A673 (cell line): ENCODE data around the gene RPS8. TPM values are rescaled to one million over a fixed set of nuclear protein-coding genes. Genes with fewer than 3 reads are reported as not detected.

Experiments
- BruUV-seq: library from RNA; stranded (reverse); fragments of 400-500 nt; replicated peaks from 2 replicates; lab custom pipeline; 2021; lab: Mats Ljungman, UMichigan
- CTCF ChIA-PET: fragments of 300-600 bp; sonication (Branson Sonifier 250); formaldehyde crosslinking; loops from one replicate; lab custom pipeline; 2022; ENCODE audit warnings: antibody characterized with exemption; lab: Charles Lee
- POLR2A ChIA-PET: fragments of 300-600 bp; sonication (Branson Sonifier 250); formaldehyde crosslinking; loops from one replicate; lab custom pipeline; 2022; ENCODE audit warnings: antibody characterized with exemption; ENCODE audit not compliant: low non-redundant PET; lab: Charles Lee
- DNase-seq: peaks from one replicate; pipeline ENCODE4 v3.0.0-alpha.2; 2015; ENCODE audit warnings: low spot score
- H3K27ac ChIP-seq: fragments of 200-600 bp; sonication (generic); 2 replicates; pipeline ENCODE4 v1.5.1; 2016; ENCODE audit warnings: mixed run types, low read depth, mild to moderate bottlenecking, mixed read lengths, antibody characterized with exemption, low read length; ENCODE audit not compliant: poor library complexity, severe bottlenecking
- H3K27me3 ChIP-seq: fragments of 200-600 bp; sonication (generic); replicated peaks from 2 replicates; pipeline ENCODE4 v1.6.1; 2017; ENCODE audit warnings: mixed run types, low read depth, mild to moderate bottlenecking, mixed read lengths, antibody characterized with exemption, low read length; ENCODE audit not compliant: insufficient read depth, poor library complexity
- H3K36me3 ChIP-seq: fragments of 200-600 bp; sonication (generic); 2 replicates; pipeline ENCODE4 v1.6.1; 2016; ENCODE audit warnings: mixed run types, mild to moderate bottlenecking, mixed read lengths, antibody characterized with exemption, low read length; ENCODE audit not compliant: insufficient read depth, poor library complexity, severe bottlenecking
- H3K4me1 ChIP-seq: fragments of 200-600 bp; sonication (generic); 2 replicates; pipeline ENCODE4 v1.6.1; 2017; ENCODE audit warnings: mixed run types, mild to moderate bottlenecking, mixed read lengths, antibody characterized with exemption, low read length; ENCODE audit not compliant: insufficient read depth, poor library complexity, severe bottlenecking
- H3K4me3 ChIP-seq: fragments of 200-600 bp; sonication (generic); 2 replicates; pipeline ENCODE4 v1.5.1; 2016; ENCODE audit warnings: low read depth, mixed run types, mild to moderate bottlenecking, mixed read lengths, low read length; ENCODE audit not compliant: poor library complexity, severe bottlenecking
- H3K9me3 ChIP-seq: fragments of 200-600 bp; sonication (generic); 2 replicates; pipeline ENCODE4 v1.6.1; 2016; ENCODE audit warnings: mixed run types, low read depth, mild to moderate bottlenecking, mixed read lengths, antibody characterized with exemption, low read length; ENCODE audit not compliant: poor library complexity, severe bottlenecking
- EZH2 ChIP-seq: fragments of 200-600 bp; sonication (generic); IDR thresholded peaks from 2 replicates; pipeline ENCODE4 v1.6.1; 2017; ENCODE audit warnings: borderline replicate concordance, low read depth, mild to moderate bottlenecking, mixed read lengths, antibody characterized with exemption, low read length; ENCODE audit not compliant: poor library complexity, severe bottlenecking
- intact Hi-C: fragments of 100-400 bp; cut with micrococcal nuclease; formaldehyde crosslinking; loops from one replicate; pipeline ENCODE4 v1.10.0; 2022; ENCODE audit not compliant: unreplicated experiment
- total RNA-seq: library from RNA; stranded (reverse); gene quantifications from 2 replicates; pipeline ENCODE4 v1.2.3, GENCODE V29; 2021
- TF ChIP-seq, protein P1 (sequence below): fragments of 300-800, 200-600 bp; sonication (generic); conservative IDR thresholded peaks from 2 replicates; pipeline ENCODE4 v1.5.1; 2017; ENCODE audit warnings: low read depth, mild to moderate bottlenecking, antibody characterized with exemption, low read length, moderate library complexity, mixed read lengths

The RPS8 gene
- total RNA-seq, 1 experiment from 2014 or later, result 1,734 TPM

DNA sequence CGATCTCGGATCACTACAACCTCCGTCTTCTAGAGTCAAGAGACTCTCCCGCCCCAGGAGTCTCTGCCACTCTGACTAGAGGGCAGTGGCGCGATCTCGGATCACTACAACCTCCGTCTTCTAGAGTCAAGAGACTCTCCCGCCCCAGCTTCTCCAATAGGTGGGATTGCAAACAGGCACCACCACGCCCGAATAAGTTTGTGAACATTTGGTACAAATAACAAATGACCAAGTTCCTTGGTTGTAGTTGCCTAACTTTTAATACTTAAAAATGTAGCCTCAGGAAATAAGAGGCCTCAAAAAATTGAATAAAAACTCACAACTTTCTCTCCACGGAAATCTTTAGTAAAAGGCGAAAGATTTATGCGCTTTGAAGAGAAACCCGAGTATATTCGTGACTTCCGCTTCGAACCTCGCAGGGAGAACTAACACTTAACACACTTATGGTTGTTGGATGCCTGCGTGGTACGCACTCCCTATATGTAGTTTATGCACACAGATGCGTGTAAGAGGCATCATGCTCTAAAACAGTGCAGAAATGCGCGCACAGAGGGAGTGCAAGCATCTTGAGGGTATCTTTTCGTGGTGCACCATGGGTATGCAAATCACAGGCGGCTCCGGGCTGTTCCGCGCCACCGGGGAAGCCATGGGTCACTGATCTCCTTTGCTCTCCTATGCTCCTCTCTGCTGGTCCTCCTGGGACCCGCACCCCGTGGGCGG, 44.4 kb downstream of the RPS8 start:
- Histone ChIP-seq H3K9me3 (no peaks in the 10 kb centered on the region), H3K4me3 (peak overlapping the region; percentile 48), H3K4me1 (peaks cover 6% of the 10 kb centered on the region), H3K27ac (peak overlapping the region; percentile 98), H3K36me3 (no peaks in the 10 kb centered on the region), H3K27me3 (no peaks in the 10 kb centered on the region)
- ChIA-PET CTCF (interaction anchor here (1.0 kb wide), 1 partner anchor 11 kb away, joined by 3 read pairs; the partner anchor contains the start of gene BTBD19), POLR2A (interaction anchor here (0.6 to 2.3 kb wide), 13 partner anchors 9 to 801 kb away, joined by 3 to 18 read pairs (median 5); partner anchors contain the start of genes BTBD19, DYNLT4, PLK3 and PTCH2)
- DNase-seq, result peak; percentile 98
- TSS peak; percentile 99 for BruUV-seq
- intact Hi-C loops, result loop anchor here (2.0 kb wide), 1 partner anchor 89 kb away; the partner anchor contains the start of gene RNU5D-1
- TF ChIP-seq EZH2, result no peak
- TF ChIP-seq, protein P1, sequence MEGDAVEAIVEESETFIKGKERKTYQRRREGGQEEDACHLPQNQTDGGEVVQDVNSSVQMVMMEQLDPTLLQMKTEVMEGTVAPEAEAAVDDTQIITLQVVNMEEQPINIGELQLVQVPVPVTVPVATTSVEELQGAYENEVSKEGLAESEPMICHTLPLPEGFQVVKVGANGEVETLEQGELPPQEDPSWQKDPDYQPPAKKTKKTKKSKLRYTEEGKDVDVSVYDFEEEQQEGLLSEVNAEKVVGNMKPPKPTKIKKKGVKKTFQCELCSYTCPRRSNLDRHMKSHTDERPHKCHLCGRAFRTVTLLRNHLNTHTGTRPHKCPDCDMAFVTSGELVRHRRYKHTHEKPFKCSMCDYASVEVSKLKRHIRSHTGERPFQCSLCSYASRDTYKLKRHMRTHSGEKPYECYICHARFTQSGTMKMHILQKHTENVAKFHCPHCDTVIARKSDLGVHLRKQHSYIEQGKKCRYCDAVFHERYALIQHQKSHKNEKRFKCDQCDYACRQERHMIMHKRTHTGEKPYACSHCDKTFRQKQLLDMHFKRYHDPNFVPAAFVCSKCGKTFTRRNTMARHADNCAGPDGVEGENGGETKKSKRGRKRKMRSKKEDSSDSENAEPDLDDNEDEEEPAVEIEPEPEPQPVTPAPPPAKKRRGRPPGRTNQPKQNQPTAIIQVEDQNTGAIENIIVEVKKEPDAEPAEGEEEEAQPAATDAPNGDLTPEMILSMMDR, result 0 out of 2 replicates have a peak, but pooled peaks have one; percentile 15

- Histone ChIP-seq H3K9me3 (no peaks in the 10 kb centered on the region), H3K36me3 (no peaks in the 10 kb centered on the region), H3K4me1 (peaks cover 6% of the 10 kb centered on the region), H3K4me3 (peak overlapping the region; percentile 48), H3K27ac (peak overlapping the region; percentile 98), H3K27me3 (no peaks in the 10 kb centered on the region)
- BruUV-seq, result no TSS peak
- intact Hi-C loops, result no loop called here
- no peak for DNase-seq
- ChIA-PET CTCF (no interaction called here), POLR2A (no interaction called here)
- no peak for TF ChIP-seq EZH2
- TF ChIP-seq, protein P1, result no peak
Observed at GRCh38 chr1:44820328-44821239, 45.2 kb downstream of the RPS8 start.

- POLR2A ChIA-PET, result no interaction called here
- H3K27me3 ChIP-seq, result no peaks in the 10 kb centered on the region
- H3K4me1 ChIP-seq, result peaks cover 6% of the 10 kb centered on the region
- TF ChIP-seq, protein P1, result no peak
- TF ChIP-seq EZH2, result no peak
- CTCF ChIA-PET, result no interaction called here
- no peak overlapping the region for H3K27ac ChIP-seq
- H3K9me3 ChIP-seq, result no peaks in the 10 kb centered on the region
- DNase-seq, result no peak
- no peaks in the 10 kb centered on the region for H3K36me3 ChIP-seq
- H3K4me3 ChIP-seq, result no peak overlapping the region
- no TSS peak for BruUV-seq
- intact Hi-C loops, result no loop called here
Observed at GRCh38 chr1:44821240-44821715, 45.9 kb downstream of the RPS8 start.
